ENCODE data around the gene SGK1.

The SGK1 gene

DNA sequence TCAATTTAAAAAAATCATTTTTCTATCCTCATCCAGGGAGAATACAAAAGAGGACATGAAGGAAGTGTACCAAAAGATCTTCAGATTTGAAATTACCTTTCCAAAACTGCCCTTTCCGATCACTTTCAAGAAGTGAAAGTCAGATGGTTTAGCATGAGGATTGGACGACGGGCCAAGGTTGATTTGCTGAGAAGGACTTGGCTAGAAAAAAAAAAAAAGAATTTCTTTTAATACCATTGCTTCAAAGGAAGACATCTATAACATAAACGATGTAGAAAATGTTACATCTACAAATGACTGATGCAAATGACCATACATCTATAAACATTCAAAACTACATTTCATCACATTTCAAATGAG, 144.6 kb downstream of the SGK1 start:
- DNase-seq, result no peak

DNA sequence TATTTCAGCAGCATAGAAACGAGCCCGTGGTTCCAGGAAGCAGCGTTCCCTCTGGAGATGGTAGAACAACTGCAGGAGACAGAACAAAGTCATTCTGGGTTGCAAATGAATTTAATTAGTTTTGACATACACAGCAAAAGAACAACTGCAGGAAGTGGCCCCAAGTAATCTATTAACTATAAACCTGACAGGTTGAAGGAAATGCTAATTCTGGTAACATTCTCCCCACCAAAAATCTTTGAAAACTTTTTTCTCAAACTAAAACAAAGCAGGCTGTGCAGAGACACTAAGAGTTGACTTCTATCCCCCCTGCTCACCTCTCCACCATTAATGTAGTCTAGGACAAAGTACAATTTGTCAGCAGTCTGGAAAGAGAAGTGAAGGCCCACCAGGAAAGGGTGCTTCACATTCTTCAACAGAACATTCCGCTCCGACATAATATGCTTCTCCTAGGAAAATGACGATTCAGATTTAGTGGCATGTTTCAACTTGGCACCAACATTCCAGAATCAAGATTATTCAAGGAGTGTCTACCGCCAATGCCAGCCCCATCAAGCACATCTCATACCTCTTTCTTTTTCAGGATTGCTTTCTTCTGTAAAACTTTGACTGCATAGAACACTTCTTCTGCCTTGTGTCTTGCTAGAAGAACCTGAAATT, 145.1 kb downstream of the SGK1 start:
- no peak for DNase-seq

DNA sequence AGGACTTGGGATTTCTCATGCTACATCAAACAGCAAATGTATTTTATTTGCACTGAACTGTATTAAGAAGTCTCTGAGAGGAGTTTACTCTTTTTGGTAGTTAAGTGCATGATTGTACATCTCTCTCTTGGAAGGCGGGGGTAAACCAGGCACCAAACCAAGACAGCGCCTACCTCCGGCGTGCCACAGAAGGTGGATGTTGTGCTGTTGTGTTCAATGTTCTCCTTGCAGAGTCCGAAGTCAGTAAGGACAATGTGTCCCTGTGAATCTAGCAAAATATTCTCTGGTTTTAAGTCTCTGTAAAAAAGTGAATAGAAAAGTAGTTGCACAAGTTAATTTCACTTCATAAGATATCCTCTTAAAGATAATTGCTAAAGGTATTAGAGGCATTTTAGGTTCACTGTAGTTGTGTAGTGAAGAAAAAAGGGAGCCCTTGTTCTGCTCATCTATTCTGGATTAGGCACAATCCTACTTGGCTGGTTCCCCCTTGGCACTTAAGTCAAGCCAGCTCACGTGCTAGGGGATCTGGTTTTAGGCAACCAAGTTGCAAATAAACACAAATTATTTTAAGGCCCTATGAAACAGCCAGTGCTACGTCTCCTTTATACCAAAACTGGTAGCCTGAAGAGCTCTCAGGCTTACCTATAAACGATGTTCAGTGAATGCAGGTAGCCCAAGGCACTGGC, 145.7 kb downstream of the SGK1 start:
- peak in 6 of 56 donors; percentile 11 to 27 (median 16) for DNase-seq

DNA sequence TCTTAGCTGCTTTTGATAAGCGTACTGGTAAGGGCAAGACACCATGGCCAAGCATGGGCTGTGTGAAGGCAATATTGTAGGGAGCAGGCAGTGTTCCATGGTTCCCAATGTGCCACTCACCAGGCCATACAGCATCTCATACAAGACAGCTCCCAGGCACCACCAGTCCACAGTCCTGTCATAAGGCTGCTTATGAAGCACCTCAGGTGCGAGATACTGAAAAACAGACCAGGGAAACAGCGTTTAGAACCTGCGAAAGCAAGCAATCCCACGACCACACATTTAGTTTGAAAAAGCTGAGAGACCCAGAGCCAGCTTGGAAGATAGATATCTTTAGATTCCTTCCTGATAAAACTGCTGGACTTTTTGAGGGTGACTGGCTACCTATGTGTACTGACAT, 146.4 kb downstream of the SGK1 start:
- DNase-seq, result peak in 1 of 56 donors; percentile 8

DNA sequence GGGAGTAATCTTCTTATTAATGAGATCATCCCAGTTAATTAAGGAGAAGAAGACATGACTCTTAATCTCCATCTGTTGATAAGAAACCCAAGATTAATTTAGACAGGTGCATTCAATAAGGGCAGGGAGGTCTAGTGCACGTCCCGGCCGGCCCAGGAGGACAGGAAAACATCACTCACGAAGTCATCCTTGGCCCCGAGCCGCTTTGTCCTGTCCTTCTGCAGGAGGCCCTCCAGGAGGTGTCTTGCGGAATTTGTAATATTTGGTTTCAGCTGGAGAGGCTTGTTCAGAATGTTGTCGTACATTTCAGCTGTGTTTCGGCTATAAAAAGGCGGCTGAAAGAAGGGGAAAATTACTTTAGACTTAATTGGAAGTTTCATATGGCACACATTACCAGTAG, 147.1 kb downstream of the SGK1 start:
- no peak for DNase-seq

DNA sequence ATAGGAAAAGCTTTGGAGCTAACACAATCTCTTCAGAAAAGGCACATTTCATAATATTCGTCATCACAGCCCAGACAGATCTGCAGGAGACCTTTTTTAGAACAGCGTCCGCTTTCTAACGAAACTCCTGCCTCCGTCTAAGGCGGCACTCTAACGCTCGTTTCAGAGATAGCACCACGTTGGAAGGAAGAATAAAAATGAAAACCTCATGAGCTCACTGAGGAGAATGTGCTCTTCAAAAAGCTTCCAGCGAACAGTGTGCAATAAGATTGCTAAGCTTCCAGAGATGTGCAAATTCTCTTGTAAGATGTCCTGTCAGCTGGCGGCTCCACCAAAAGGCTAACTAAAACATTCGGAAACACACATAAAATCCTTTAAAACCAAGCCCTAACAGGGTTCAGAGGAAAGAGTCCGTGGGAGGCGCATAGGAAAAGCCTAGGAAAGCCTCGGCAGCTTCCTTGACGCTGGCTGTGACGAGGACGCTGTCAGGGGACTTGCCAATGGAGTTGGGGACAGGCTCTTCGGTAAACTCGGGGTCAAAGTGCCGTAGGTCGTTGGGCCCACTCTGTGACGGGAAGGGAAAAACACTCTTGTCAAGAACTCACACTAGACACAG, 147.9 kb downstream of the SGK1 start:
- peak in 12 of 56 donors; percentile 6 to 53 (median 22) for DNase-seq

DNA sequence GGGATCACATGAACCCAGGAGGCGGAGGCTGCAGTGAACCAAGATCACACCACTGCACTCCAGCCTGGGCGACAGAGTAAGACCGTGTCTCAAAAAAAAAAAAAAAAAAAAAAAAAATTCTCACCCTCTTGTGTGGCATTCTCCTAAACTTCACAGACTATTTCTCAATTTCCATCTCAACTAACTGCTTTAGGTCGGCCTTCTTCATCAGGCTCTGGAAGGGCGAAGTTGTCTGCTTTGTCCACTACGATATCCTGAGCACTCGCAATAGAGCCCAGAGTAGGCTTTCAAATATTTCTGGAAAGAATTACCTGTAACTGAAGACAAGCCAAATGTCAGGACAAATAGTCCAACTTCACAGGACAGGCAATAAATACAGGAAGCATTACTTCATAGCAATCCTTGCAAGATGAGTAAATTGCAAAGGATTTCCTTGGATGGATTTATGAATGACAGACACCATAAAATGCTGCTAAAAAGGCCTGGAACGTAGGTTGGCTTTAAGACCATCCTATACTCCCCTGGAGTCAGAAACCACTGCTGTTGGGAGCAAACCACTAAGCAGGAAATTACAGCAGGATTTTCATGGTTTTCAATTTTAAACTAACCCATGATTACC, 149.2 kb downstream of the SGK1 start:
- DNase-seq, result no peak

DNA sequence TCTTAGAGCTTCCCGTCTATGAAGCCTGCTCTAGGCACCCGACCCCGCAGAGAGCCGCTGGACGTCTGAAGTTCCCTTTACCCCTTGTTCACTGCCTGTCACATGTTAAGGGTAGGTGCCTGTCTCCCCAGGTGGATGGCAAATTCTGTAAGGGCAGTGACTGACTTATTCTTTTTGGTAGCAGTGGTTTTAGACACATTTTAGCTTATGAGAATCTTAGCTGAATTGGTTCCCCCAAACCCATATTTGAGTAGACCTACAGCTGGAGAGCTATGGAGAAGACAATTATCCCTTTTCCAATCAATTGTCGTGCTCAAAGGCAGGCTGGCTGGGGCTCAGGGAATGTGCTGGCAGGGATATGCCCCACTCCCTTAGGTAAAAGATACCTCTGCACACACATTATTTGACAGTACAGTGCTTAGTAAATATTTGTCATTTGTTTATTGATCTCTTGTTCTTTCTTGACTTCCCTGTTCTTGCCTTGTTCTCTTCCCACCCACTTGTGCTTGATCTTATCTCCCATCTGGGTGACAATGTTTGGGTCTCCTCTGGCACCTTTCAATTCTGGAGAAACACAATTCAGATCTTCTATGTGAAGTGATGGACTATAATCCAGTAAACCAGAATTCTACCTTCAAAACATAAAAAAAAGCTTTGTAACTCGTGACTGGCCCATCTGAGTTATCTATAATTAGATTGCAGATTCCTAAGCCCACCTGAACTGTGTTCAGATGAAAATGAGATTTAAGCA, 151.2 kb downstream of the SGK1 start:
- no peak for DNase-seq

DNA sequence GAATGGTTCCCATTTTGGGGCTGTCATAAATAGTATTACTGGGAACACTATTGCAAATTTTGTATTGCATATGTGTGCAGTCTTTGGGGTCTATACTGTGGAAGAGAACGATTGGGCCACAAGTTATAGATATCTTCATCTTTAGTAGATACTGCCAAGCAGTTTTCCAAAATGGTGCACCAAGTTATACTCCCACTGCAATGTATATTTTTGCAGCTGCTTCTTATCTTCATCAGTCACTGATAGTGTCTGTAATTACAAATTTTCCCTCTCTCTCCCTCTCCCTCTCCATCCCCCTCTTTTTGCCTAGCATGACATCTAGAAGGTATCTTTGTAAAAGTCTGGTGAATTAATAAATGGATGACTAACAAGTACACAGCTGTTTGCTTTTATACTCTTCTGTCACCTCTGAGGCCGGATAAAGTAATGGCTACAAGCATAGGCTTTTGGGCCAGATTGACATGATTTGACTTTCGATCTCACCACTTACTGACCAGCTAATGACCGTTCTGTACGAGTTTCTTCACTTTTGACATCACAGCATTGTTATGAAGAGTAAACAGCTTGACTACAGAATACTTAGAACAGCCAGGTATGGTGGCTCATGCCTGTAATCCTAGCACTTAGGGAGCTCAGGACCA, 152.2 kb downstream of the SGK1 start:
- DNase-seq, result no peak

DNA sequence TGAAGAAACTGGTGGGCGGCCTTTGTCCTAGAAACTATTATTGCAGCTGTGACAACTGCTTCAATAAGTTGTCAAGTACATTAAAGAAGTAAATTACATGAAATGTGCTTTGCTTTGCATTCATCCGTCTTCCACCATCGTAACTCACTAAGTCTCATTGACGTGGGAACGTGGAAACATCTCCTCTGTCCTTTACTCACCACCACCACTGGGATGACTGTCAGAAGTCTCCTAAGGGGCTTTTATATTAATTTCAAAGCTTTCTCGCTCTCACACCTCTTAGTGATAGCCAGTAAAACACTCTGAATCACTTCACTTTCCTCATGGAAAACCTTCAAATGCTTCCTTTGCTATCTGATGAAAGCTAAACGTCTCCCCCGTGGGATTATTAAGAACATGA, 153.6 kb downstream of the SGK1 start:
- no peak for DNase-seq

DNA sequence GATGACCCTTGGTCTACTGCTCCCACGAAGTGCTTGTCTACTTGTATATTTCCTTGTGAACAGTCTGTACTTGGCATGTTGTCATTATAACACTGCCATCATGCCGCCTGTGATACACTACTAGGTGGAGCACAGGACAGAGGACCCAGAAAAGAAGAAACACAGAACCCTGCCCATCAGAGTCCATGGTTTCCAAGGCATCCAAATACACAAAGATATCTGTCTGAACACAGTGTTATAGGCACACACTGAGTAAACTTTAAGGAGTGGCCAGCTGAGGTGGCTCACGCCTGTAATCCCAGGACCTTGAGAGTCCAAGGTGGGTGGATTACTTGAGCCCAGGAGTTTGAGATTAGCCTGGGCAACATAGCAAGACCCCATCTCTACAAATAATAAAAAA, 155.0 kb downstream of the SGK1 start:
- DNase-seq, result no peak

DNA sequence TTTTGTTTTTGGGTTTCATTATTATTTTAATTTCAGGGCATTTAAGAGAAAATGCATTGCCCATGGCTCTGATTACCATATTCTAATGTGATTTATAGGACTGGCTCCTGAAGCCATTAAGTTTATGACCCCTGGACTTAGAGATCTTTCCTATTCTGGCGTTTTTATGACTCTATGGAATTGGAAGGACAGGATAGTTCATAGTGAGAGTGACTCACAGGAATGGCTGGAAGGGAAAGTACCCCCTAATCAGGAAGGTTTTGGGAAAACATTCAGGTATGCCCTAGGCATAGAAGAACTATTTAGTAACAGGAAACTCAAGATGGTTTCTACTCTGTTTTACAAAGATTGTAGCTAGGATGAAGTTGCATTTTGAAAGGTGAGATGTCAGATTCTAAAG, 156.9 kb downstream of the SGK1 start:
- DNase-seq, result no peak

DNA sequence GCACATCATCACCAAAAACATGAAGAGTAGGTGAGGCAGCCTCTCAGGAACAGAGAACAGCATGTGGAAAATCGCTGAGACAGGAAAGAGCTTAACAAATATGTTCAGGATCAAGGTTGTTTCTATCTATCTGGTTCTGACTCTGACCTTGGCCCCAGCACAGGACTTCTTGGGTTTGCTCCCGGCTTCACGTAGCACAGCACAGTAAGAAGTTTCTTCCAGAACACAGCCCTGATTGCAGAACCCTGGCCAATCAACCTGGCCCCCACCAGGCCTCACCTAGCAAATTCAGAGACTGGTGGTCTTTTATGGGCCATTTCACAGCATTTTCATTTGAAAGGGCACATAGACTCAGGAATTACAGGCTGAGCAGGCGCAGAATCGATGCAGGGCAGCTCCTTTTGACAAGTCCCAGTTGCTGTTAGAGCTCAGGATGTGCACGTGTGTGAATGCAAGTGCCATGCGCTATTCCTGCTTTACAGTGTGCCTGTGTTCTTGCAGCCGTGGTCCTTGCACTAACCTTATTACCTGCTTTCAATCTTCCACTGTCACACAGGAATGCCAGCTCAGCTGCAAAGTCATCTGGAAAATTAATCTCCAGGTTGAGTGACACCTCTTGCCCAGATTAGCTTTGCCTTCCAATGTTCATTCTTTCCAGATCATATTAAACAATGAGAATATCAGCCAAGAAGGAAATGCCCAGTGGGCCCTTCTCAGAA, 165.0 kb downstream of the SGK1 start:
- DNase-seq, result no peak

DNA sequence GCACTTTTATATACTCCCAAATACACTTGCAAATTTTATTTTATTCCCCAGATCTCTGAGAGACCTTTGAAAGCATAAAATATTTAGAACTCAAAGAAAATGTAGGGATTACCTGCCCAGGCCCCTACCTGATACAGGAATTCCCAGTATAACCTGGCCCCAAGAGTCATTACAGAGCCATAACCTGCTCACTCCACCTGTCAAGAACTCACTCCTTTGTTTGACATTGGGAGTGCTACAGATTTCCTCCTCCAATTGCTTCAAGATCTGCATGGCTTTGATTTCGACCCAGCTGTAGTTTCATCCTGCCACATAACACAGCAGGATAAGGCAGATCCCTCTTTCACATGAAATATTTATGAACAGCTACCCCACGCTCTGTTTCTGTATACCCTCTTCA, 169.3 kb downstream of the SGK1 start:
- DNase-seq, result no peak

DNA sequence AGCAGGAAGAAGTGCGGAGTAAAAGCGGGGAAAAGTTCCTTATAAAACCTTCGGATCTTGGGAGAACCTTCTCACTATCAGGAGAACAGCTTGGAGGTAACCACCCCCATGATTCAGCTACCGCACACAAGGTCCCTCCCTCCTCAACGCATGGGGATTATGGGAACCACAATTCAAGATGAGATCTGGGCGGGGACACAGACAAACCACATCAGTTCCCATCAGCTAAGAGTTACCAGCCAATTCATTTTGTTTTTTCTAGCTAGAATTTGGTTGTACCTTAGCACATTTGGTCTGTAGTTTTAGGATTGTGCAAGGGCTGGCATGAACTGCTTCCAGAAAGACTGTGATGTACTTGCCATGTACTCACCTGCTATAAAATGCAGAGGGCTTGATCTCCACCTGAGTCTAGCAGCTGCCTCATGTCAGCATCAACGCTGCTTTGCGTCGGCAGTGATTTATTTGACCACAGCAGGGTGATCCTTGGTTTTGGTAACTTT, 170.8 kb downstream of the SGK1 start:
- DNase-seq, result no peak

DNA sequence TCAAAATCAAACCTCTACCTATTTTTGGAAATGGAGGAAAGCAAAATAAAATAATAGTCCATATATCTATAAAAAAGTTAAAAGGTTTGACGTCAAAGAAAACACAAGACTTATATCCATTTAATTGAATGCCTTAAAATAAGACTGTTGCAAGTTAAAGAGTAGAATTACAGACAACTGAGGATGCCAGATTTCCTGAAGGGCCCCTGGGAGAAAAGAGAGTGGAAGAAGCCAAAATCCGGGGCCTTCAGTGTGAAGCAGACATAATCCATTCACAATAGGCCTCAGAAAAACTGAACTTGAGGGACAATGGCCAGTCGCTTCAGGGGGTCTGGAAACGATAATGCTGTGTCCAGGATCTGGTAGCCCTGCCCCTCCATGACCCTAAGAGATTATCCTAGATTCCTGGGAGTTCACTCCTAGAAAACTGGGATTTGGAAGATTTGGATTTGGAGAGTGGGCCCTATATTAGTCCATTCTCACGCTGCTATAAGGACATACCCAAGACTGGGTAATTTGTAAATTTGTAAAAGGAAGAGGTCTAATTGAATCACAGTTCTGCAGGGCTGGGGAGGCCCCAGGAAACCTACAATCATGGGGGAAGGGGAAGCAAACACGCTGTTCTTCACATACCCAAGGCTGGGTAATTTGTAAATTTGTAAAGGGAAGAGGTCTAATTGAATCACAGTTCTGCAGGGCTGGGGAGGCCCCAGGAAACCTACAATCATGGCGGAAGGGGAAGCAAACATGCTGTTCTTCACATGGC, 171.5 kb downstream of the SGK1 start:
- DNase-seq, result no peak

DNA sequence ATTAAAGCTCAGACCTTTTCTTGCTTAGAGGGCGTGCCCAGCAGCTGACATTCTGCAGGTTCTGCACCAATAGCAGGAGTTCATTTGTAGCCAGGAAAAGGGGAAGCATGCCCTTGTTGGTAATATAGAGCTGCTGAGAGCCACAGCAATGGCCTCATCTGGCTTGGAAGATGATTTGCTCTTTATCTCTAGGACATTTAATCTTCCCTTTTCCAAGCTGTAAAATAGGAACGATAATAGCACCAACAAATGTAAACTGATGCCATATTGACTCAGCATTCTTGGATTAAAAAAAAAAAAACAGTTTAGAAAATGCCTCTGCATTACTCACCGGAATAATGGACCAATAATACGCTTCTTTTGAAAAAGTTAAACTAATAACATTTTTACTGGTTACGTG, 172.1 kb downstream of the SGK1 start:
- DNase-seq, result no peak

DNA sequence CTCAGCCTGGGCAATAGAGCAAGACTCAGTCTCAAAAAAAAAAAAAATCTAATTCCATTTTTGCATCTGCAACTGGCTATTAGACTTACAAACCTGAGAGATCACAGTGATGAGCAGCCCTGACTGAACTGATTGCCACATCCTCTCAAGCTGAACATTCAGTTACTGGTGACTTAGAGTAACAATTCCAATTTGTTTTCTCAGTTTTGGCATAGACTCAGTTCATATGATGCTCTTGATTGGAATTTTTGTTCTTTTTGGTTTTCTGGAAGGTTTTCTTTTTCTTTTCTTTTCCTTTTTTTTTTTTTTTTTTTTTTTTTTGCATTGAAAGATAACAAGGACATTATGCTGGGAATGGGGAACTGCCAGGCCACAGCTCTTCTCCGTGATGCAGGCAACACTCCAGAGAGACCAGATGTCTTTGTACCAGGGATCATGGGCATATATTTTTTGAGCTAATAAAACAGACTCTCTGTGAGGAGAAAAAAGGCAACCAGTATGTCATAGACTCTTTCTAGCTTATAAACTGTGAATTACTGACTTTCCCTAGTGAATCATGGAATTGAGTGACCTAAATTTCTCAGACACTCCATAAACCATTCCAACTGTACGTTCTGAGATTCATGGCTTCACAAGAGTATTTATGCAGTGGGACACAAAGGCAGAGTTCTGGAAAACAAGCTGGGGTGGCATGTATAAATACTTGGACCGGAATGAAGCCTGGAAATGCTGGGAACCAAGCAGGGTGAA, 179.5 kb downstream of the SGK1 start:
- no peak for DNase-seq

DNA sequence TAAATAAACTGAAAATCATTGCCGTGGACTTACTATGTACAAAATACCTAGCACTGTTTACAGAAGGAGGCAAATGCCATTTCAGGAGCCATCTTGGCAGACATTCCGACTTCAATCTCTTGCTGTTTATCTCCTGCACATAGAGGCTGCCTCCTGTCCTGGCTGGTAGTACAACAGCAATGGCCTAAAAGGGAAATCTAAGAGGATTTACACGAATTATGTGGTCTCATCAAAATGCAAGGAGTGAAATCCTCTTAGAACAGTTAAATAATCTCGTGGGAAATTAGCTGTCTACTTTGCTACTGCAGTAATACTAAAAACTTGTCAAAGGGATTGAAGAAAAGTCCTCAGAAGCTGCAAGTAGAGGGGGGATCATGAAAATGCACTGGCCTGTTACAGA, 183.3 kb downstream of the SGK1 start:
- no peak for DNase-seq

Data from nucleus accumbens (tissue), 56 donors.